HG03045 (cell line): ENCODE data around the gene CNN2.

Experiments used
- ATAC-seq: cut with Tn5 transposase; IDR thresholded peaks from one replicate; pipeline ENCODE4 v1.9.1; 2021; ENCODE audit warnings: mild to moderate bottlenecking, moderate library complexity; ENCODE audit not compliant: unreplicated experiment

The CNN2 gene

DNA sequence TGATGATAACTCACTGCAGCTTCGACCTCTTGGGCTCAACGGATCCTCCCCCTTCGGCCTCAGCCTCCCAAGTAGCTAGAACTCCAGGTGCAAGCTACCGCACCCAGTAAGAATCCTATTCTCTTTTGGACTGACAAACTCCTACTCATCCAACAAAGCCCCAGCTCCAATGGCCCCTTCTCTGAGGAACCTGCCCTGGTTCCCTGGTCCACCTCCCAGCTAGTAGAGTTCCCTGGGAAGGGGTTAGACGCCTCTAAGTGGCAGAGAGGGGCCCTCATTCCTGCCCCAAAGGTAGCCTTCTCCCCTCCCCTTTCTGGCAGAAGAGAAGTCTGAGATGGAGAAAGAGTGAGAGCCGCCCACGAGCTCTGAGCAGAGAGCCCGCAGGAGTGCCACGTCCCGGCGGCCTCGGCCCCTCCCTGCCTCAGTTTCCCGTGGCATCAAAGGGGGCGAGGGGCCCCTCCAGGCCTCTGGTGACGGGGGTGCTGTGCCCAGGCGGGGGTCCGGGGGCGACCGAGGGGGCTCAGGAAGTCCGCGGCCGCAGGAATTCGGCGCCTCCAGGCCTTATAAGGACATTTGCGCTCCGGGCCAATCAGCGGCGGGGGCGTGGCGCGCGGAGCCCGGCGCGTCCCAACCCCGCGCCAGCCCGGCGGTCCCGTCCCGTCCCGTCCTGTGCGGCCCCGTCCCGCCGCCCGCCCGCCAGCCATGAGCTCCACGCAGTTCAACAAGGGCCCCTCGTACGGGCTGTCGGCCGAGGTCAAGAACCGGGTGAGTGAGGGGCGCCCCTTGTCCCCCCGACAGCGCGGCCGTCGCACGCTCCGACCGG, at the start of gene CNN2:
CNN2 (plus strand) TSS at position 649 of the 823 bp plus-strand sequence; CDS start at position 703, 54 bp downstream.
- peak; percentile 51 for ATAC-seq

DNA sequence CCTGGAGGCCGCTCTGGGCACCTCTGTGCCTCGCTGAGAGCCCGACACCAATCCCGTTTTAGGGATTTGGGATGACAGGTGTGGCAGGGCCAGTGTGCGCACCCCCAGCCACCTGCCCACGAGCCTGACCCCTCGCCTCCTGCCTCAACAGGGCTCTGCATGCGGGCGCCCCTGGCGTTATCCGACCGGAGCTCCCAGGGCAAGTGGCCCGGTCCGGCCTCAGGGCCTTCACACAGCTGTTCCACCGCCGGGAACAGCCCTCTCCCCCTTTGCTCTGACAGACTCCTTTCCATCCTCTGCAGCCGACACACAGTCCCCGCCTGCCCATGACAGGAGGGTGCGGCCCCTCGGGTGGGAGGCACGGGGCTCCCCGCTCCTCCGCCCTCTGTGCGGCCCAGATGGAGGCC, 49.3 kb upstream of the CNN2 start:
- no peak for ATAC-seq

DNA sequence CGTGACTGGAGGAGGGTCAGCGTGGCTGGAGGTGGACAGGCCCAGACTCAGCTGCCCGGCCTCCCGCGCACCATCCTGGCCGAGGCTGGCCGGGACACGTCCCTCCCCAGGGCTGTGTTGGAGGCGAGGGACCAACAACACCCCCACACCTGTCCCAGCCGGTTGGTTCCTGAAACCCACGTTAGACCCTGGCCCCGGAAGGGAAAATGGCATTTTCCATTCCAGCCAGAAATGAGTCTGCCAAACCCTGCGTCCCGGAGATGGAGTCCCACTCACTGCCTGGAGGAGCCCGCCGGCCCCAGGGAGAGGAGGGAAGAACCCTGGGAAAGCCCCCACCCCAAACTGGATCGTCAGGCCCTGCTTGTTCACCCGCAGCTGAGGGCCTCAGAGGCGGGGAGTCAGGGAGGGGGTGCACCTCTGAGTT, 47.1 kb upstream of the CNN2 start:
- ATAC-seq = no peak

DNA sequence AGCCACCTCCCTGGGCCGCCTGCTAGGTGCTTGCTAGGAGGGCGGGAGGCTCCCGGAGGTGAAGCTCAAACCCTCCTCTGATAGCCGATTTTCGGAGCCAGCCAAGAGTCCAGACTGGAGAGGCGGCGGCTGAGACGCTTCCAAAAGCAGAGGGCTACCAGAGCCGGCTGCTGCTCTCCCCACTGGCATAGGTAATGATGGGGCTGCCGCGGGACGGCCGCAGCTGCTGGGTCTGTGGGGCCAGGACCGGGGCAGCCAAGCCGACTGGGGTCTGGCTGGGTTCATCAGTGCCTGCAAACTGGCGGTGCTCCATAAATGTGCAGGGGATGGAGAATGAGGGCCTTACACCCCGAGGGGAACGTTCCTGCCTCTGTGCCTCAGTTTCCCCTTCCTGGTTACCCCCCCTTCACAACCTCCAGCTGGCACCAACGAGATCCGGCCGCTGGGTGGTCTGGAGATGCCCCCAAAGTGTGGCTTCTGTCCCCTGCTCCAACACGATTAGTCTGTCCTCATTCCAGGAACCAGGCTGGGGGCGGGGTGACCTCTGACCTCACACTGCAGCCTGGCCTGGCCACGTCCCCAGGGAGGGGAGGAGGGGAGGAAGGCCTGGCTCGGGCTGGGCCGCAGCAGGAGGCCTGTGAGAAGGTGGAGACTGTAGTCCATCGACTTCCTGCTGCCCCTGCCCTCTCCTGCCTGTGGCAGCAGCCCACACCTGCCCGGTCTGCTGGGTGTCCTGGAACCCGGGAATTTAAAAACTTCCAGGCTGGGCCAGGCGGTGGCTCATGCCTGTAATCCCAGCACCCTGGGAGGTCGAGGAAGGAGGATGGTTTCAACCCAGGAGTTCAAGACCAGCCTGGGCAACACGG, 46.0 kb upstream of the CNN2 start:
- ATAC-seq = no peak

DNA sequence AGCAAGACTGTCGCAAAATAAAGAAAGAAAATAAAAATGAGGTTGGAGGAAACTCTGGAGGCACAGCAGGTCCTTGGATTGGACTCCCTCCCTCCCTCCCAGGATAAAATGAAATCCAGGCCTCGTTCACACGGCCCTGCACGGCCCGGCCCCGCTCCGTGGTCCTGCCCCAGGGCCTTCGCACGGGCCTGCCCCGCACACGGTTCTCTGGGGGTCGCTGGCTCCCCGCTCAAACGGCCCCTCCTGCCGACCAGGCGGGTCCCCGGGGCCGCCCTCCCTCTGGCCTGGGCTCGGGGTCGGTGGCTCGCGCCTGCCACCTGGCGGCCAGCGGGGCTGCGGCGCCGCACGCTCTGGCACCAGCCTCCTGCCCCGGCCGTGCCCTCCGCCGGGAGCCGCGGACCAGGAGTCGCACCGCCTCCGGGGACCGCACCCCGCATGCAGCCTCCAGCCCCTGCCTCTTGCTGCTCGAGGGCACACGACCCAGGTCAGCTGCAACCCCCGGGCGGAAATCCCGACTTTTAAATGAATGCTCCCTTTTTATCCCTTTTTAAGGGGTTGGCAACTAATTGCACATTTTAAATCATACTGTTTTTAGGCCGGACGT, 43.7 kb upstream of the CNN2 start:
- ATAC-seq = no peak

DNA sequence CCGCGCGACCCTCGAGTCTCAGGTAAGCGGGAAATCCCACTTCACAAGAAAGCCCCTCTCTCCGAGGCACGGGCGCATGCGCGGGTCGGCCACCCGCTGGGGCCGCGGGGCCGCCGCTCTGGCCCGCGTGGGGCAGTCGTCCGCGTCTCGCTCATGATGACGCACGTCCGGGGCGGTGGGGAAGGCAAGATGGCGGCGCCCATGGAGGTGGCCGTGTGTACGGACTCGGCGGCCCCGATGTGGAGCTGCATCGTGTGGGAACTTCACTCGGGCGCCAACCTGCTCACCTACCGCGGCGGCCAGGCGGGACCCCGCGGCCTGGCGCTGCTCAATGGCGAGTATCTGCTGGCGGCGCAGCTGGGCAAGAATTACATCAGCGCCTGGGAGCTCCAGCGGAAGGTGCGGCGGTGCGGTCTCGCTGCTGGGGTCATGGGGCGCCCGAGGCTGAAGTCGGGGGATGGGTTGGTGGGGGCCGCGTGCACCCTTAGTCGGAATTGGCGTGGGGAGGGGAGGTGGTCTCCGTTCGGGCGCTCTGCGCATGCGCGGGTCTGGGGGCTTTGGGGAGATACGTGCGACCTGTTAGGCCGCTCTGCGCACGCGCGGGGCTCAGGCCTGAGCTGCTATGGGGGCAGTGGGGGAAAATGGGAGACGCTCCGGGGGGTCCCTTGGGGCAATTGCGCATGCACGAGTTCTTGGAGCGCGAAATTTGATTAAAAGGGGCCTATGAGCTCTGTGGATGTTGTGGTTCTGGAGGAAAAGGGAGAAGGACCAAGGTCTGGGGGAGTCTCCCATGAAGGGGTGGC, 42.0 kb upstream of the CNN2 start, which contains the start of gene WDR18:
WDR18 (plus strand) TSS at position 181 of the 803 bp plus-strand sequence; CDS start at position 190, 9 bp downstream.
- peak; percentile 78 for ATAC-seq

DNA sequence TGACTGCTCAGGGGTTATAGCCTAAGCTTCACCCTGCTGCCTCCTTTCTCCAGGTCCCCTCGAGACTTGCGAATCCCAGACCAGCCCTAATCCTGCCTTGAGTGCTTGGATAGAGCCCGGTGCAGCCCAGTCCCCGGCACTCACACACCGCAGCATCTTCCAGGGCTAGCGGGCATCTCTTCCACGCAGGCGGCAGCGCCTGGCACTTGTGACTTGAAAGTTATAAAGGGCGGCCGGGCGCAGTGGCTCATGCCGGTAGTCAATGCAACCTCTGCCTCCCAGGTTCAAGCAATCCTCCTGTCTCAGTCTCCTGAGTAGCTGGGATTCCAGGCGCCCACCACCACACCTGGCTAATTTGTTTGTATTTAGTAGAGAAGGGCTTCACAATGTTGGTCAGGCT, 40.3 kb upstream of the CNN2 start:
- ATAC-seq = no peak

DNA sequence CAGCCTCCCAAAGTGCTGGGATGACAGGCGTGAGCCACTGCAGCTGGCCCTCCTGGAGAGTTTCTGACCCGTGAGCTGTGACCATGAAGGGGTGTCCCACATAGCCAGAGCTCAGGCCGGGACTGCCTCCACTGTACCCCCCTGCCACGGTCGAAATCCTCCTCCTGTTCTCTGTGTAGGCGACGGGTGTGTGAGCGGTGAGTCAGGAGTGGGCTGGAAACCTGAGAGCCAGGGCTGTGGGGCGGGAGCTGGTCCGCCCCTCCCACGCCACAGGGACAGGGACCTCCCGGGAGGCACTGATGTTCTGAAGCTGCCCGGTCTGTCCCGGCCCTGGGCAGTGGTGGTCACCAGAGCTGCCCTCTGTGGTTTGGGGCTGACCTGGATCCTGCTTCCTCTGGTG, 38.3 kb upstream of the CNN2 start:
- no peak for ATAC-seq

DNA sequence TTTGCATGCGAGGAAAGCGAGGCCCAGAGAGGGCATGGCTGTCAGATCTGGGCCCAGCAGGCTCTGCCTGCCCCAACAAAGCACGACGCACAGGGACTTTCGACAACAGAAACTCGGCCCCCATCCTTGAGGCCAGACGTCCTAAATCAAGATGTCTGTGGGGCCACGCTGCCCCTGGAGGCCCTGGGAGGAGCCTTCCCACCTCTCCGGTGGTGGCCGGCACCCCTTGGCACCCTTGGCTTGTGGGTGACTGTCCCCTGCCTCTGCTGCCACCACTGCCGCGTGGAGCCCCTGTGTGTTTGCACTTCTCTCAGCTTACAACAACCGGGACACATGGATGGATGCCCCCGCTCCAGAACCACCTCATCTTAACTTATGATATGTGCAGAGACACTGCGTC, 37.9 kb upstream of the CNN2 start:
- ATAC-seq = no peak

DNA sequence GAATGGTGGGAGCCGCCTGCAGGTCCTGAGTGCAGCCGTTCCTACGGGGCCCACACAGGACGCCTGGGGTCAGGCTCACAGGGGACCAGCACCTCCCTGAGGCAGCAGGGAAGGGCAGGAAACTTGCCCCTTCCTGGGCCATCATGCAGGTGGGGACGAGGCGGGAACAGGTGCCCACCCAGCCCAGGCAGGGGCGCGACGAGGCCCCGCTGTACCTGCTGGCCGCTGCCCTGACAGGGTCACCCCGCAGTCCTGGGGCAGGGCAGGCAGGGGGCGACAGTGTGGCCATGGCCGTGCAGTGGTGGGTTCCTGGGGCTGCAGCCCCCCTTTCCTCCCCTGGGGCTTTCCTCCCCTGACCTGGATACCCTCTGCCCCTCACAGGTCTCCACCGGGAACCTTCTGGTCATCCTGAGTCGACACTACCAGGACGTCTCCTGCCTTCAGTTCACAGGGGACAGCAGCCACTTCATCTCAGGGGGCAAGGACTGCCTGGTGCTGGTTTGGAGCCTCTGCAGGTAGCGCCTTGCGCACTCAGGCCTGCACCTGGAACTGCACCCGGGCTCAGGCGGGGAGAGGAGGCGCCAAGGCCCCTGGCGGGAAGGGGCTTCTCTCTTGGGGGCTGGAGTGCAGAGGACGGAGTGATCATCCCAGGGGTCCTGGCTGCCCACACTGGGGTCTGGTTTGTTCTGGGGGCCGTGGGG, 36.9 kb upstream of the CNN2 start:
- ATAC-seq = no peak

DNA sequence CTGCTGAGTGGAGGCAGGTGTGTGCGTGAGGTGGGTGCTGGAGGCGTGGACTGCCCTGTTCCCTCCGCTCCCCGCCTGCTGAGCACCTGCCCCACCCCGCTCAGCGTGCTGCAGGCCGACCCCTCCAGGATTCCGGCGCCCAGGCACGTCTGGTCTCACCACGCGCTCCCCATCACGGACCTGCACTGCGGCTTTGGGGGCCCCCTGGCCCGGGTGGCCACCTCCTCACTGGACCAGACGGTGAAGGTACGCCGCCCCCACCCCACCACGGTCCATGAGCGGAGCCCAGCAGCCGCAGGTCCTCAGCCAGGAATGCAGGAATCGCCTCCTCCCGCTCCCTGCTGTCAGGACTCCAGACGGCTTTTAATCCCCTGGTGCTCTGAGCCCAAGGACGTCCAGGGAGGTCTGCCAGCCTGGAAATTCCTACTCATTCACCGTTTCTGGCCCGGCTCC, 36.3 kb upstream of the CNN2 start:
- no peak for ATAC-seq

DNA sequence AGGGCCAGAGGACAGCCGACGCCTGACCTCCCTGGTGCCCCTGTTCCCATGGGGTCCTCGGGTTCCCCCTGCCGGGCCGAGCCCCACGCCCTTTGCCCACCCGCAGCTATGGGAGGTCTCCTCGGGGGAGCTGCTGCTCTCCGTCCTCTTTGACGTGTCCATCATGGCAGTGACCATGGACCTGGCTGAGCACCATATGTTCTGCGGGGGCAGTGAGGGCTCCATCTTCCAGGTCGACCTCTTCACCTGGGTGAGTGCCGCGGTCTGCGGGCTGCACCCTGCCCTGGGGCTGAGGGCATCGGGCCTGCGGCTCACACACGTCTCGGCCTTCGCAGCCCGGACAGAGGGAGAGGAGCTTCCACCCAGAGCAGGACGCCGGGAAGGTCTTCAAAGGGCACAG, 35.7 kb upstream of the CNN2 start:
- ATAC-seq = no peak

DNA sequence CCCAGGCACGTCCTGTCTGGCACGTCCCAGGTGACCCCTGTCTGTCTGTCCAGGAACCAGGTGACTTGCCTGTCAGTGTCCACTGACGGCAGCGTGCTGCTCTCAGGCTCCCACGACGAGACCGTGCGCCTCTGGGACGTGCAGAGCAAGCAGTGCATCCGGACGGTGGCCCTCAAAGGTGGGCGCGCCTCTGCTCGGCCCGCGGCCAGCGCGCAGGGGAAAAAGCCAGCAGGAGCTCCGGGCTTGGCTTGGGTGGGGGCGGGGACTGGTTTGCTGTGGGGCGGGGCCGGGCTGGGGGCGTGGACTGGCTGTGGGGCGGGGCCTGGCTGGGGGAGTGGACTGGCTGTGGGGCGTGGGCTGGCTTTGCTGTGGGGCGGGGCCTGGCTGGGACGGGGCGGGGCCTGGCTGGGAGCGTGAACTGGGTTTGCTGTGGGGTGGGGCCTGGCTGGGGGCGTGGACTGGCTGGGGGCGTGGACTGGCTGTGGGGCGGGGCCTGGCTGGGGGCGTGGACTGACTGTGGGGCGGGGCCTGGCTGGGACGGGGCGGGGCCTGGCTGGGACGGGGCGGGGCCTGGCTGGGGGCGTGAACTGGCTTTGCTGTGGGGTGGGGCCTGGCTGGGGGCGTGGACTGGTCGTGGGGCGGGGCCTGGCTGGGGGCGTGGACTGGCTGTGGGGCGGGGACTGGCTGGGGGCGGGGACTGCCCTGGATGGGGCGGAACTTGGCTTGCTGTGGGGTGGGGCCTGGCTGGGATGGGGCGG, 35.1 kb upstream of the CNN2 start:
- no peak for ATAC-seq

DNA sequence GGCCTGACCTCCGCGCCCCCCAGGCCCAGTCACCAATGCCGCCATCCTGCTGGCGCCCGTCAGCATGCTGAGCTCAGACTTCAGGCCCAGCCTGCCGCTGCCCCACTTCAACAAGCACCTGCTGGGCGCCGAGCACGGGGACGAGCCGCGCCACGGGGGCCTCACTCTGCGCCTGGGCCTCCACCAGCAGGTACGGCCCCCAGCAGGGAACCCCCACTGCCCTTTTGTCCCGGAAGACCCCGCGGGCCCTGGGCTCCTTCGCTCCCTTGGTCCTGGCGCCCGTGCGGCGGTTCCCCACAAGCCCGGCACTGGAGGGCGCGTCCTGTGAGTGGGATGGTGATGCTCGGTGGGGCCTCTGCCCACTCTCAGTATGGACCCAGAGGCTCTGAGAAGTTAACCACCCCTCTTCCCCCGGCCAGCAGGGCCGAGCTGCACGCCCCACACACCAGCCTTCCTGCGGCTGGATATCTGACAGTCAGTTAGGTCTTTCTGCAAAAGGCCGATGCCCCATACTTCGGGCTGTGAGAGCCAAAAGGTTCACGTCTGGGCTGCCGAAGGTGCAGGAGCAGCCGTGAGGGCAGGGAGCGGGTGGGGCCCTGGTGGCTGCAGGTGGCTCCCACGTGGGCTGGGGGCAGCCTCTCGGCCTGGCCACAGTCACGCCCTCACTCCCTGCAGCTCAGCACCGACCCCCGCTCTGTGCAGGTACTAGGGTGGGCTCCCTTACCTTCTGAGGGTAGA, 34.3 kb upstream of the CNN2 start:
- no peak for ATAC-seq

DNA sequence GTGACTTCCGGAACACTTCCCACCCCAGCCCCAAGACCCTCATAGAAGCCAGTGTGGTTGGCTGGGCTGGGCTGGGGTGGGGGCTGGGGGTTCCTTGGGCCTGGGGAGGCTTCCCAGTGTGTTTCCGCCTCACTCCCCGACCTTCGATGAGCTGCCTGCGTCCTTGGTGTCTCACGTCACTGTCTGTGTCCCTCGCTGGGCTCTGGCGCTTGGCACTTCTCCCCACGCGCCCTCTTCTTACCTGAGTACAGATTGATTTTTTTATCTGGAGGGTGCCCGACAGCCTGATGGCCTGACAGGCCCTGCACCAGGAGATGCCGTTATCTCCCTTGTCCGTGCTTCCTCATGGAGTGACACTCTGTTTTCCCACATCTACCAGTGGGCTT, 33.7 kb upstream of the CNN2 start:
- no peak for ATAC-seq

DNA sequence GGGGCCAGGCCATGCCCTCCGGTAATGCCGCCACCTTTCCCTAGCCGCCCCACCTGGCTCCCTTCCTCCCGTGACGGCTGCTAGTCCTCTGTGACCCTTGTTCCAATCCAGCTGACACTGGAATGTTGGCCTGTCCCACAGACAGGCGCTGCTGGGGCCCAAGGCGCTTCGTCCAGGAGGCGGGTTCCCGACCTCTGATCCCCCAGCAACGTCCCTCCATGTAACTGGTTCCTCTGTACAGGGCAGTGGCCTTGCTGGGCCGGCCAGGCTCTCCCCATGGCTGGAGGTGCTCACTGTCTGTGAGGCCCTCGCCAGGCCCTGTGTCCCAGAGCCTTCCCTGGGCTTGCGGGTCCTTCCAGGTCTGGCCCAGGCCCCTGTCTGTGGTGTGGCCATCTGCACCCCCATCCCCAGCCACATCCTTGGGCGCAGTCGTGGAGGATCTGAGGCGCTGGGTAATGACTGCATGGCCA, 33.0 kb upstream of the CNN2 start:
- no peak for ATAC-seq

DNA sequence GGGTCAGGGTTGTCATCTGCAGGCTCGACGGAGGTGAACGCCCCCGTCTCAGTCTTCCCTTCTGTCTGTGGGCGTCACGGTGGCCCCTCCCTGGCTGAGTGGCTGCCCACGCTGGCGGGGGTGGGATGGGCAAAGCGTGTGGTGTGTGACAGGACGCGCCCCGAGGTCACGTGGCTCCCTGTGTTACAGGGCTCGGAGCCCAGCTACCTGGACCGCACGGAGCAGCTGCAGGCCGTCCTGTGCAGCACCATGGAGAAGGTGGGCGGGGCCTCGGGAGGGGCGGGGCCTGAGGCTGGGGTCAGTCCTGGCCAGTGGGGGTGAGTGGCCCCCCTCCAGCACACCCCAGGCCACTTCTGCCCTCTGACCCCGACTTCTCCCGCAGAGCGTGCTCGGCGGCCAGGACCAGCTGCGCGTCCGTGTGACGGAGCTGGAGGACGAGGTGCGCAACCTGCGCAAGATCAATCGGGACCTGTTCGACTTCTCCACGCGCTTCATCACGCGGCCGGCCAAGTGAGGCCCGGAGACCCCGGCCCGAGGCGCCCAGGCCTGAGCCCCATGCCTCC, 32.5 kb upstream of the CNN2 start:
- ATAC-seq = no peak

DNA sequence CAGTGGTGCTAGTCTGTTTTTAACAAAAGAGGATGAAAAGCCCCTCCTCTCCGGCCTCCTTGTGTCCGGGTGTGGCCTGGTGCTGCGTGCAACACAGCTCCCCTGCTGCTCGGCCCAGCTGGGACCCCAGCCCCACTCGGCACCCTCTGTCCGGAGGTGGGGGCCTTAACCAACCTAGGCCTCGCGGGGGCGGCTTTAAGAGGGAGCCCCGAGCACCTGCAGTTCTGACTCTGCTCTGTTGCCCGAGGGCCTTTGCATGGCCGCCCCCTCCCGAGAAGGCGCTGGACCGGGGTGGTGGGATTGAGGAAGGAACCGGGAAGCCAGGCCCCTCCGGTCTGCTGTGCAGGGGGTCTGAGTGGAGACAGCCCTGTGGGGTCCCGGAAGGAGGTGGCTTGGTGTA, 31.9 kb upstream of the CNN2 start:
- no peak for ATAC-seq
